GM10847 (cell line): ENCODE results near the gene BCL11B.

Experiments used
- POLR2A ChIP-seq: IDR thresholded peaks from 2 replicates; pipeline ENCODE4 v1.6.1; 2011; ENCODE audit not compliant: insufficient read length; ENCODE audit errors: extremely low read depth

Gene BCL11B

DNA sequence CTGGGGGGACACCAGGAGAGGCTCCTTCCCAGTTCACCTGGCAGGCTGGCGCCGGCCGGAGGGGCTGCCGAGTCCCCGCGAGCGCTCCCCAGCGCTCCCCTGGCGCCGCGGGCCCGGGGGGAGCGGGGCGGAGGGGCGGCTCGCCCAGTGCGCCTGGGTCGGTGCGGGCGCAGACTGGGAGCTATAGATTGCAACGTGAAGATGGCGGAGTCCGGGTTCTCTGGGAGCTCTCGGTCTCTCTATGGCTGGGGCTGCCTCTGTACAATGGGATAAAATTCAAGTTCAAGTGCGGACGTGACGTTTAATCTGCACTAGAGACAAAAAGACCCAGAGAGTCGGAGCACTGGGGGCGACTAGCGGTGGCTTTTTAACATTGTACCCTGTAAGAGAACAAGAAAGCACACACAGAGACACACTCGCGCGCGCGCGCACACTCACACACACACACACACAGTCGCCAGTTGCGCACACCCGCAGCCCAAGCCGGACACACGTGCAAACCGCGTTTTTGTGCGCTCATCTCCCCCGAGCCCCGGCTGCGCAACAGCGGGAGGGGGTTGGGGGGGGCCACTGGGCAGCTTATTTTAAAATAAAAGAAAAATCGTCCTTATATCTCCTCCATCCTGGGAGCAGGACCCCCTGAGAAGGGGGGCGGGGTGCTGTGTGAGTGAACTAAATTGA is at the start of gene BCL11B:
Gene BCL11B, minus strand, starts transcription at position 247 of the 681 bp plus-strand sequence. CDS start 979 bp downstream, outside the sequence.
- no peak for TF ChIP-seq POLR2A

DNA sequence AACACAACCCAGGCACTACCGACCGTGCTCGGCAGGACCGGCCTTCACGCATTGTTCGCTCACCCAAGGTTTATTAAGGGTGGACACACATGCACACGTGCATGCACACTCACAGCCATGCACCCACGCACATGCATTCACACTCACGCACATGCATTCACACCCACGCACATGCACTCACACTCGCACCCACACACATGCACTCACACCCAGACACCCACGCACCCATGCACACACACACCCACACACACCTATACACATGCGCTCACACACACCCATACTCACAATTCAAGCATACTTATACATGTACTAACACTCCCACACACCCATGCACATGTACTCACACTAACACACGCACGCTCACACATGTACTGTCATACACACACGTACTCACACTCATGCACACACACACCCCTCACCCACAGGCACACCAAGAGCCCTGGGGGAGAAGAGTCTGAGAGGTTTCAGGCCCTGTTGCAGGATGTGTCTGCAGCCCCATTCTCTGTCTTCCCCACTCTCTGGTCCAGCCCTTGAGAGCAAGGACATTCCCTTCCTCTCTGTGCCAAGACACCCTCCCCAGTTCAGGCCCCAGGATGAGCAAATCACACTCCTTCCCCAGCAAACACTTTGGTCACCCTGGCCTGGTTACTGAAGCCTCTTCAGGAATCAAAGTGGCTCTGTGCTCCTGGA is 49.4 kb upstream of the BCL11B start:
- TF ChIP-seq POLR2A: no peak

DNA sequence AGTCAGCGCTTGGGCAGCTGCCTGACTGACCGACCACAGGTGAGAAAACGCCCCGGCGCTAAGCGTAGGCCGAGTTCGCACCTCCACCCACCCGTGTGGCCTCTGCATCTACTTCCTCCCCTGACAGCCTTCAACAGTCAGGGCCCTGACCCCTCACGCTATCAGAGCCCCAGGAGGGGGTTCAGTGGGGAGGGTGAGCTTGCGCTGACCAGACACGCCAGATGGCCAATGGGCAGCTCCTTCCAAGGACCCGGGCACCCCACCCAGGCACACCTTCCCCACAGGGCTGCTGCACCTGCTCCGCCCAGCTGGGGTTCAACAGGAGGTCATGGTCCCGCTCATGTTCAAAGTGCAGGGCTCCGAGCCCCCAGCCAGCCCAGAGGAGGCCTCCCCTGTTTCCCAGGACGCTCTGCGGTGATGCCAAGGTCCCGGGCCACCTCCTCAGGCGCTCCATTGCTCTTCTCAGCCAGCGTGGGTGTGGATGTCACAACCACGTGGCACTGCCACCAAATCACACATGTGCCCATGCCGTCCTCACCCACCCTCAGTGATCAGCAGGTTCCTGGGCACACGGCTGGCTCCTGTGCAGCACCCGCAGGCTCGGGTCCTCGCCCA is 48.7 kb upstream of the BCL11B start:
- no peak for TF ChIP-seq POLR2A

DNA sequence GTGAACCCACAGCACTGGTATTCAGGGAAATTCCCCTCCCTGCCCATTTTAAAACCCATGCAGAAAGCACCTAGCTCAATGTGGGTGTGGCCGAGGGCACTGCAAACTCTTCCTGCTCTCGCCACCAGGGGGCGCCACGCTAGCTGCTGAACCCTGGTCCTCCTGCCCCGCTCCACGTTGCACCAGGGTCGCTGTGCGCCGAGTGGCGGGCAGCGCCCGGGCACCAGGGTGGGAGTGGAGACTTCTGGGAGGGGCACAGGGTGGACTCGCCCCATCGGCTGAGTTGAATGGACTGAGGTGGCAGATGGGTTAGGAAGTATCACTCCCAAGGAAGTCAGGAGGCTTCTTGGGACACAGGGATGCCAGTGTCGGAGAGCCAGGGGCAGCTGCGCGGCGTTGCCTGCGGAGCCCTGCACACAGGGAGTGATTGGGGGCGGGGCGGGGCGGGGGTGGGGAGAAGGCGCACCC is 48.1 kb upstream of the BCL11B start:
- TF ChIP-seq POLR2A: no peak

DNA sequence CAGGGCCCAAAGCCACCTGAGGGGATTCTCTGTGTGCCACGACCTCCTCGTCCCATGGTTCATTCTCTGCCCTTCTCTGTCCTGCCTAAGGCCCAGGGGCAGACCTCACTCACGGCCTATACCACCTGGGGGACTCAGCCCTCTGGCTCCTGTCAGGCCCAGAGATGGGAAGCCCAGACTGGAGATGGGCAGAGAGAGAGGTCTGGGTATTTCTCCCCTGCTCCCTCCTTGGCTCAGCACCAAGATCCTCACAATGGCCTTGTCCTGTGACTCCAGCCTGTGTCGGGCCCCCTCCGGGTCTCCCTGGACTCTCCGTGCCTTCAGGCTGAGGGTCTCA is 46.9 kb upstream of the BCL11B start:
- no peak for TF ChIP-seq POLR2A

DNA sequence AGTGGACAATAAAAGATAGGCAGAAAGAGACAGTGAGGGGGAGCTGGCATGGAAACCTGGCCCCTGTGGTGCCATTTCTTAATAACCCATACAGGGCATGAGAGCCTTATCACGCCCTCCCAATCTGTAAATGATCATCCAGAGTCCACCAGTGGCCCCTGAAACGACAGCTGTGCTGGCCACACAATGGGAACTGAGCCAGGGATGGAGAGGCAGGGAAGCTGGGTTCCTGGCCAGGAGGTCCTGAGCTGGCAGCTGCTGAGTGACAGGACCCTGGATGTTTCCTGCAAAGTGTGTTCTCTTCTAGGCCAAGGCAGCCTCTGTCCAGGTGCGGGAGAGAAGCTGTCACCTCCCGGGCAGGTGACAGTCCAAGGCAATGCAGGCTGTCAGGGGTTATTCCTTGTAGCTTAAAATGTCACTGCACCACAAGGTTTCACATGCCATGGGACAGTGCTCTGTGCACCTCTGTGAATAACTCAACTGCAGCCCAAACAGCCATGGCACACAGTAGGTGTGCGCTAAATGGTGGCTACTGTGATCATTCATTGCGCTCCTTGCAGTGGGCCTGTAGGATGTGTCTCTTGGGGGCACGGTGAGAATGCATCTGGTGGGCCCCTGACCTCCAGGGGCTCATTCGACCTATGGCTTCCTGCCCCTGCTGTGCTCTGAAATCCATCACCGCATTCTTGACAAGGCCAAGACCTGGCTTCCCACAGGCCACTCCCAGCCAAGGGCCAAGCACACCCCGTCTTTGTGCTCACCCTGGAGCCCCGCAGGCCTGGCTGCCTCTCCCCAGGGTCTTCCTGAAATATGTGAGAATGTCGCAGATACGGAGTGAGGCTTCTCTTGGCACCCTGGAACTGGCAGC is 46.3 kb upstream of the BCL11B start:
- no peak for TF ChIP-seq POLR2A

DNA sequence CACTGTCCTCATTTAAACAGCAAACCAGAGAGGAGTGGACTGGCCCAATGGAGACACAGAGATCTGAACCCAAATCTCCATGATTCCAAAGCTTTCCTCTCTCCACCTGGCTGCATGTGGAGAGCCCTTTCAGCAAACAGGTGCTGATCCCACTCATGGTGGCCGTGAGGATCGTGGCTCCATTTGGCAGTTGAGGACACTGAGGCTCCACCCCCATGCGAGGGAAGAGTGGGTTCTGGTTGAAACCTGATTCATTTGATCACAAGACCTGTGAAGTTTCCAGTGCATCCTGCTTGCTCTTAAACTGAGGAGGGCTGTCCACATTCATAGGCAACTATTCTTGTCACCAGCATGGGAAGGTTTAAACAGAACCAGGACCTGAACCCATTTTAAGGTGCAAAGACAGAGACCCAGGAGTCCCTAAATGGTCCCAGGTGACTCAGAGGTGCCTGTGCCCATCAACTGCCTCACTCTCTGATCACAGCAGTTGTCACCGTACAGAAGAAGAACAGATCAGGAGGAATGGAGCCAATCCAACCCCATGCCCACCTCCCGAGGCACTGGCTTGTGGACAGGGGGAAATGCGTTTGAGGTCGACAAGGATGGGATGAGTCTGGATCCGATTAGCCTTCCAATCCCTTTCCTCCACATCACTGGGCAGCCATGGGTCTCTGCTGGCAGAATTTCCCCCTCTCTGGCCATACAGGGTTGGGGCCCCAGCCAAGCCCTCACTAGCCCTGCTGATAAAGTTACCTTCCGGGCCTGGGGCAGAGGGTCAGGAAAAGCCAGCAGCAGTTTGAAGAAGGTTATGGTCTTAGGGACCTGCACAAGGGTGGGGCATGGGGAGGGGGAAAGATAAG is 45.5 kb upstream of the BCL11B start:
- TF ChIP-seq POLR2A: no peak

DNA sequence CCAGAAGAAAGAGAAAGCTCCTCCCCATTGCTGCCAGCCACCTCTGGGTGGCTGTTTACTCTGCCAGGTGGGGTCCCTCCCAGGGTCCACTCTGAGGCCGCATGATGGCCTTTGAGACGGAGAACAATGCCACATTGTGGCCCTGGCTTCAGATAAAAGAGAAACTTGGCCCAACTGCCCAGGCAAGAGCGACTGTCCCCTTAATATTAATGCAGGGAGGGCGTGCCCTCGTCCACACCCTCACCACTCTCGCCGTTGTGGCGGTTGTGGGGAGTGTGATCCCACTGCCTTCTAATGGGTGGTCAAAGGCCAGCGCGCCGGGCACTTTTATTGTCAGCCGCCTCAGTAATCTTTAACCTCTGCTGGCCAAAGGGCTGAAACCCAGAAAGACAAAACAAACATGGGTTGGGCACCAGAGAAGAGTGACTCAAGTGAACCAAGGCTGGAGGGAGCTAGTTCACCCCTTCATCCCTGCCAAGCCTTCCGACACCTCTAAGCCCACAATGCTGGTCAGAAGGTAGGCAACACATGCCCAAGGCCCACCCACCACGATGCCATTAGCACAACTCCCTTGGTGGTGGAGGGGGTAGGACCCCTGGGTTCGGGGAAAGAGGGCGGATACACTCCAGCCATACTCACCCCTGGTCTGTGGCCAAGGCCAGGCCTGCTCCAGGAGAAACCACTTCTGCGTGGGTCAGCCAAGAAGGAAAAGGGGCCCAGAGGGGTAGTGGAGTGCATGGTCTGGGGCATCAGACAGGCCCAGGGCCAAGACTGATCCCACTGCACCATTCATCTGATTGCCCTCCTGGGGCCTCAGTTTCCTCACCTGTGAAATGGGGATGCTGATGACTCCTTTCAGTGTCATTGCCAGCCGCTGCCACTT is 44.5 kb upstream of the BCL11B start:
- TF ChIP-seq POLR2A: no peak

DNA sequence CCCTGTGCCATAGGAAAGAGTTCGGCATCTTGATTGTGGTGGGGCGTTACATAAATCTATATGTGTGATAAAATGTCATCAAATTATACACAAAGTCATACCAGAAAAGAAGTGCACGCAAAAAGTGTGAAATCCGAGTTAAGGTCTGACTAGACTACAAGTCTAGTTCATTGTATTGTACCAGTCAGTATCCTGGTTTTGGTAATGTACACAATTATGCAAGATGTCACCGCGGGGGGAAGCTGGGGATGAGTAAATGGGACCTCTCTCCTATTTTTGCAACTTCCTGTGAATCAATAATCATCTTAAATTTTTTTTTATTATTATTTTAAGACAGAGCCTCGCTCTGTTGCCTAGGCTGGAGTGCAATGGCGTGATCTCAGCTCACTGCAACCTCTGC is 43.2 kb upstream of the BCL11B start:
- TF ChIP-seq POLR2A: no peak

DNA sequence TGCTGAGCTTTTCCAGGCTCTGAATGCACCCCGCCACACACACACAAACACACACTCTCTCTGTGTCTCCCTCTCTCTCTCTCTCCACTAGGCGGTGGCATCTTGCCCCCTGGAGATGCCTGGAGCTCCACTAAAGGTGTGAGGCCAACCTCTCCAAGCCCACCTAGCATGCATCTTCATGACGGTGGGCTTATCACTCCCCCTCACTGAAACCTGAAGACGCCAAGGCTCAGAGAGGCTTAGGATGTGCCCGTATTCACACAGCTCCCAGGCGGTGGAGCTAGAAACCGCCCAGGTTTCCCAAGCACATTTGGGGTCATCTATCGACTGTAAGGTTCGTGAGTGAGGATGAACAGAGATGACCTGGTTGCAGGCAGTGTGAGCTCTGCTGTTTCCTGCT is 42.6 kb upstream of the BCL11B start:
- no peak for TF ChIP-seq POLR2A

DNA sequence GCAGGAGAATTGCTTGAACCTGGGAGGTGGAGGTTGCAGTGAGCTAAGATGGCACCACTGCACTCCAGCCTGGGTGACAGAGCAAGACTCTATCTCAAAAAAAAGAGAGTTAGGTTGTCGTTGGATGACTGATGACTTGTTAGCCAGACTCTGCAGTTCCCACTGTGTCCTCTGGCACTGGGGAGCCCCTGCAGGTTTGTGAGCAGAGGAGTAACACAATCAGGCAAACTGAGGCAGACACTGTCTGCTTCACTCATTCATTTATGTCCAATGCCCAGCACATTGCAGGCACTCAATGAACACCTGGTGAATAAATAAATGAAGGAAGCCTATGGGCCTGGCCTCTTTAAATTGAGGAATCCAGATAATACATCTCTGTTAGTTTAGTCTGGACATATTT is 41.2 kb upstream of the BCL11B start:
- TF ChIP-seq POLR2A: no peak

DNA sequence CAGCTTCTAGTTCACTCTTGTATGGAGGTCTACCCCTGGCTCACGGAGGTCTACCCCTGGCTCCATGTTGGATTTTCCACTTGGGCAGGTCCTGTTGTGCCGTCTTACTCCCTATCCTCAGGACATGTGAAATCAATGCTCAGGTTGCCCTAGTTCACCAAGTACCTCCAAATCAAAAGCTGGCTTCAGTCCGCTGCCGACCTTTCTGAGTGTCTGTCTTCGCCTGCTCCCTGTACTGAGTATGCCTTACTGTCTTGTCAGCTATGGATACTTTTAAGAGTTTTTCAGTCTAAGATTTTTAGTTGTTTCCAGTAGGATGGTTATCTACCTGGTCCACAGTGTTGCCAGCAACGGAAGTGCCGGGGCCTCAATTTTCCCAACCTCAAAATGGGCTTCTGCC is 40.1 kb upstream of the BCL11B start:
- no peak for TF ChIP-seq POLR2A

DNA sequence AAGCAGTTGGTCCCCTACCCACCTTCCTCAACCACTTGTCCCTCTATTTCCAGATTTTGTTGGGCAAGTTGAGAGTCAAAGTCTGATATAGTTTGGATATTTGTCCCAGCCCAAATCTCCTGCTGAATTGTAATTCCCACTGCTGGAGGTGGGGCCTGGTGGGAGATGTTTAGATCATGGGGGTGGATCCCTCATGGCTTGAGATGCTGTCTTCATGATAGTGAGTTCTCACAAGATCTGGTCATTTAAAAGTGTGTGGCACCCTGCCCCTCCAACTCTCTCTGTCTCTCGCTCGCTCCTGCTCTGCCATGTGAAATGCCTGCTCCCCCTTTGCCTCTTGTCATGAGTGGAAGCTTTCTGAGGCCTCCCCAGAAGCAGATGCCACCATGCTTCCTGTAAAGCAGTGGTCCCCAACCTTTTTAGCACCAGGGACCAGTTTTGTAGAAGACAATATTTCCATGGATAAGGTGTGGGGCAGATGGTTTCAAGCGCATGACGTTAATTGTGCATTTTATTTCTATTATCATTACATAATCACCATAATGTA is 37.3 kb upstream of the BCL11B start:
- TF ChIP-seq POLR2A: no peak
